Stimulated activated CD4-positive, alpha-beta T cell treated with anti-CD3 and anti-CD28 coated beads, Interleukin-1b, Interleukin-23, amount 100 ng/mL, for 48 hours (primary cell): ENCODE results near the gene KIAA0825.
"Not testable (repeated sequence)": the region's sequence is repeated elsewhere in the genome, so short reads cannot be mapped to it uniquely, and the experiment has no call there.

Source experiments
- DNase-seq: peaks from one replicate; pipeline ENCODE4 v3.0.0-alpha.2; 2020

KIAA0825 gene

GRCh38 chr5:94618493-94619328 lies at the start of gene KIAA0825, which contains the start of gene SLF1:
TSS of gene KIAA0825 (minus strand) at chr5:94618604. CDS start at chr5:94537126, 81,478 bp downstream.
TSS of gene SLF1 (plus strand) at chr5:94618669. CDS start at chr5:94628811, 10,142 bp downstream.
- DNase-seq: peak; percentile 89

- DNase-seq: no peak
Measured at GRCh38 chr5:94667937-94668336, 49.5 kb upstream of the KIAA0825 start.

DNA sequence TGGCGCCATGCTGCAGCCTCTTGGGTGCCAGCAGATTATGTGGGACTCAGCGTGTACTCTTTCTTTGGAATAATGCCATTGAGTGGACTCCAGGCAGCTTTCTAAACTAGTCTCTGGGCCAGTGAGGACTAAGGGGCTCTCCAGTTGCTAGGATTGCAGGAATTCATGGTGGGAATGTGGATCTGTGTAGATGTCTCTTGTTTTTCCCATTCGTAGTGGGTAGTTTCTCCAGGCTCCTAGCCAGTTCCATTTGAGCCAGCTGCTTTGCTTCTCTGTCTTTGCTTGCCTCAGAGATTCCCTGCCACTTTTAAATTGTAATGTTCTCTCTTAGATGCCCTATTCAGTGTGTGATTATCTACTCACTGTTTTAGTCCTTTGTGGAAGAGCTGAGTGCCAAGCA lies 42.7 kb upstream of the KIAA0825 start:
- no peak for DNase-seq

DNA sequence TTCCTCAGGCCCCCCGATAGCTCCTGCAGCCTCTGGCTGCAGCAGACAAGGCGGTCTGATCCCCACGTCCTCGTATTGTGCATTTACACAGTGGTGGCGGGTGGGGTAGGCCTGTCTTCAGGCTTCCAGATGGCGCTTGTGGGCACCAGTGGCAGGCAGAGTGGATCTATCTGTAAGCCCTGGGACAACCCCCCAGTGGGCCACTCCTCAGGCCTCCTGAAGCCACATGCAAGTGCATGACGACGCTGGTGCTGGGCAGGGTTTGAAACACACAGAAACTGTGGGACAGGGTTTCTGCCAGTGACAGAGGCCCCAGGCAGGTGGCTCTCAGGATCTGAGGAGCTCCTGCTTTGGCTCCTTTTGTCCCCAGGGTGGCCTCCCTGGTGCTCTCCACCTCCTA lies 42.1 kb upstream of the KIAA0825 start:
- no peak for DNase-seq

- DNase-seq: no peak
Measured at GRCh38 chr5:94658272-94658671, 39.9 kb upstream of the KIAA0825 start.

GRCh38 chr5:94649874-94650273 lies 31.5 kb upstream of the KIAA0825 start:
- no peak for DNase-seq

- no peak for DNase-seq
Measured at GRCh38 chr5:94646758-94647157, 28.4 kb upstream of the KIAA0825 start.

GRCh38 chr5:94645053-94645452 lies 26.6 kb upstream of the KIAA0825 start:
- no peak for DNase-seq

DNA sequence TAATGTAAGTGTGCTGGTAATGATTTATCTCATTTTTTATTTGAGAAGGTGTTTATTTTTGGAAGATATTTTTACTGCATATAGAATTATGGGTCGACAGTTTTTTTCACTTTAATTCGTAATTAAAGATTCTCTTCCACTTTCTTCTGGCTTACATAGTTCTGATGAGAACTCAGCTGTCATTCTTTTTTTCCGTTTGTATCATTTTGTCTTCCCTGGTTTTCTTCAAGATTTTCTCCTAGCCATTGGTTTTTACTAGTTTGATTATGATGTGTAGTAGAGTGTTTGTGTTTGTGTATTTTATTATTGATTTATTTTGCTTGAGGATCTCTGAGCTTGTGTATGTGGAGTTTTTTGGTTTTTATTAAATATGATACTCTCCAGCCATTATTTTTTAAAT lies 21.8 kb upstream of the KIAA0825 start:
- DNase-seq: no peak

- DNase-seq: no peak
Measured at GRCh38 chr5:94632024-94632423, 13.6 kb upstream of the KIAA0825 start.

- no peak for DNase-seq
Measured at GRCh38 chr5:94627191-94627590, 8.8 kb upstream of the KIAA0825 start.

- DNase-seq: no peak
Measured at GRCh38 chr5:94623877-94624276, 5.5 kb upstream of the KIAA0825 start.

GRCh38 chr5:94623011-94623410 lies 4.6 kb upstream of the KIAA0825 start:
- no peak for DNase-seq

DNA sequence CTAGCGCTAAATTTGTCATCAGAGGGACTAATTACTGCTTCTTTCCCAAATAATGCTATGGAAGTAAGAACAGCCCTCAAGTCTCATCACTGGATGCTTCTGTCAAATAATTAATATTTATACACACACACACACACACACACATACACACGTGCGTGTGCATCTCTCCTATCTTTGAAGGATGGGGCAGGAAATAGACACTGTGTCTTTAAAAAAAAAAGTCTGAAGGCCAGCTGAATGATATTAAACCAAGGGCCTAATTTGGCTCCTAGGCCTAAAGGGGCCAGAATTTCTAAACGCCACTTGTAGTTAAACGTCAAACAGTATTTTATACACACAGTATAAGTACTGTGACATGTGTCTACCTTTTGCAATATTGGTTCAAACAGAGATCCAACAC lies 3.4 kb upstream of the KIAA0825 start:
- DNase-seq: no peak

DNA sequence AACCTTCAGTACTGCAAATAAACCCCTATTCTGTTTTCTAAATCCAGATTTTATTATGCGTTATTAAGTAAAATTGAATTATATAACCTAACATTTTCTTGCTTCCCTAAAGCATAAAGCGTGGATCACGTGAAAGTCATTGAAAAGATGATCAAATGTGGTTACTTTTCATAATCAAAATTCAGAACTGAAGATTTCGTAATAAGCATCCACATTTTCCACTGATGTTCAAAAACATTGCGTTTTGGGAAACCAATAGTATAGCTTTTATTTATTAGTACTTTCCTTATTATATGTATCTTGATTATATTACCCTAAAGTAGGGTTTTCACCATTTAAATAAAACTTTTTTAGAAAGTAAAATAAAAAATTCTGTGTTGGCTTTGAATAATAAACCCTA lies 1.9 kb upstream of the KIAA0825 start:
- DNase-seq: no peak

- DNase-seq: peak; percentile 31
Measured at GRCh38 chr5:94618029-94618492, 343 bp downstream of the KIAA0825 start.

DNA sequence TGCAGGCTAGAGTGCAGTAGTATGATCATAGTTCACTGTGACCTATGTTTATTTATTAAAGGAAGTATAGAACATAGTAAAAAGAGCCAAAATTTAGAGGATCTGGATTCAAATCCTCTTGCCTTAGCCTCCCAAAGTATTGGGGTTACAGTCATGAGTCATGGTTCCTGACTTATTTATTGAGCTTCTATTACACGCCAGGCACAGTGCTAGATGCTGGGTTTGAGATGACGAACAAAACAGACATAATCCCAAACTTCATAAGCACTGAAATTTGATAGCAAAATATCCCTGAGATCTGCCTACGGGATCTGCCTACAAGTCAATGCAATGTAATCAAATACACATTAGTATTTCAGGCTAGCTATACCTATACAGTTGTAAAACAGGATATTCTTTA lies 2.5 kb downstream of the KIAA0825 start:
- no peak for DNase-seq

DNA sequence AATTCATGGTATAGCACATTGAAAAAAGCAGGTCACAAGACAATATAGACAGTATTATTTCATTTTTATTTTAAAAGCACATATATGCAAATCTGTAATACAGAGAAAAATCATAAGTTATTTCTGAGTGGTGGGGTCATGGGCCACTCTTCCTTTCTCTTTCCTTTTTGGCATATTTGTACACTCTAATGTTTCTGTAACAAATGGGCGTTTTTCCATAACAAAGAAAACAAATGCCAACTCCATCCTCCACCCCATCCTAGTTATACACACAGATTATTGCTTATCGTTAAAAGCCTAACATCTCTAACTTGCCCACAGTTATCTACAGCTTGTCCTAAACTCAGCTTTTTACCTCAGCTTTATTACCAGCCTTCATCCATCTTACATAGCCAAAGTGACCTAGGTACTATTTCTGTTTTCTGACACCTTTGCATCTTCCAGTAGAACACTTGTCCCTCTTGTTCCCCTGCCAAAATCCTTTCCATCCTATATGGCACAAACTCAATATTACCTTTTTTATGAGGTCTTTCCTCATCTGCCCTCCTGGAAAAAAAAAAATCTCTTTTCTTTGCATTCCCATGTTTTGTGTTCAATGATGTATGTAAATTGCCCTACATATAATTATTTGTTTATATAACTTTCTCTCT lies 4.1 kb downstream of the KIAA0825 start:
- no peak for DNase-seq

- DNase-seq: no peak
Measured at GRCh38 chr5:94613583-94613982, 4.8 kb downstream of the KIAA0825 start.

- DNase-seq: no peak
Measured at GRCh38 chr5:94595281-94595840, 23.0 kb downstream of the KIAA0825 start.

DNA sequence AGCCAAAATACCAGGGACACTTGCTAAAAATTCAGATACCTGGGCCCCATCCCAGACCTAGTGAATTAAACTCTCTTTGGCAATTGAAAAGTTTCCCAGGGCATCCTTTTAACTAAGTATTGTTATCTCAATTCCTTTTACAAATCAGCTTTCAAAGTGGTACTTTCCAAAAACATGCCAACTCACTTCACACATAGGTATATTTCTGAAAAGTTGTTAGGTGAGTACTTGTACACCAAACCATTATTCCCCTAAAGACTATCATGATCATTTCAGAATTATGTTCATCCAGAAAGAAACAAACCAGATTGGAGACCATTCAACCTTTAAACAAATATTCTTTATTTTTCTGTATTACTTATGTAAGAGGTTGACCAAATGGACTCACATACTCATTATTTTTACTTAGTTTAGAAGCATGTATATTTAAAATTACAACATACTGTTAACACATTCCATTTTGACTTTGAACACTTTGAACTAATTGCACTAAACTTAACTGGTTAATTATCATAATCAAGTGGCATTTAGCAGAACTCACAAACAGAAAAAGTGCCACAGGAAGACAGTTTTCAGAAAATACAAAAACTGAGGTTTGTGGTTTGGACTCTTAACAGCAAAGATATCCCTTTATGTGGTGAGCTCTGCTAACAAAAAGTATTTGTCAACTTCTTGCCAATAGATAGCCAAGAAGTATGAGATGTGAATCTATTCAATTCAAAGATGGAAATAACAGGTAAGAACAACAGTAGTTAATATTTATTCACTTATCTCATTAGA lies 40.7 kb downstream of the KIAA0825 start:
- no peak for DNase-seq

- DNase-seq: no peak
Measured at GRCh38 chr5:94575196-94575595, 43.2 kb downstream of the KIAA0825 start.

DNA sequence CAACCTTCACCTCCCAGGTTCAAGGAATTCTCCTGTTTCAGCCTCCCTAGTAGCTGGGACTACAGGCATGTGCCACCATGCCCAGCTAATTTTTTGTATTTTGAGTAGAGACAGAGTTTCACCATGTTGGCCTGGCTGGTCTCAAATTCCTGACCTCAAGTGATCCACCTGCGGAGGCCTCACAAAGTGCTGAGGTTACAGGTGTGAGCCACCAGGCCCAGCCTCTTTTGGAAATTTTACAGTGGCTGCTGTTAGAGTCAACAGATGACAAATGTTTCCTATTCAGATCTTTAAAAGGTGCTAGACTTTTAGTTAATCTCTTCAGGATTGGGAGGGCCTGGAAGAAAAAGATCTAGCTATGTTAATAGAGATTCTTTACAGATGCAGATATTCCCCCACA lies 45.1 kb downstream of the KIAA0825 start:
- DNase-seq: not testable (repeated sequence)
